ENCODE data around the gene ASF1A. TPM values are rescaled to one million over a fixed set of nuclear protein-coding genes. Genes with fewer than 3 reads are reported as not detected.
A peak's percentile ranks its signal among the peaks of the same experiment; 100 is the strongest.

The ASF1A gene
- total and polyA plus RNA-seq, 9 of the 15 experiments (the other 6 are each of a cell fraction or from before 2014, with no cell fraction given), result 31.5 to 45.3 (median 34.8) TPM

DNA sequence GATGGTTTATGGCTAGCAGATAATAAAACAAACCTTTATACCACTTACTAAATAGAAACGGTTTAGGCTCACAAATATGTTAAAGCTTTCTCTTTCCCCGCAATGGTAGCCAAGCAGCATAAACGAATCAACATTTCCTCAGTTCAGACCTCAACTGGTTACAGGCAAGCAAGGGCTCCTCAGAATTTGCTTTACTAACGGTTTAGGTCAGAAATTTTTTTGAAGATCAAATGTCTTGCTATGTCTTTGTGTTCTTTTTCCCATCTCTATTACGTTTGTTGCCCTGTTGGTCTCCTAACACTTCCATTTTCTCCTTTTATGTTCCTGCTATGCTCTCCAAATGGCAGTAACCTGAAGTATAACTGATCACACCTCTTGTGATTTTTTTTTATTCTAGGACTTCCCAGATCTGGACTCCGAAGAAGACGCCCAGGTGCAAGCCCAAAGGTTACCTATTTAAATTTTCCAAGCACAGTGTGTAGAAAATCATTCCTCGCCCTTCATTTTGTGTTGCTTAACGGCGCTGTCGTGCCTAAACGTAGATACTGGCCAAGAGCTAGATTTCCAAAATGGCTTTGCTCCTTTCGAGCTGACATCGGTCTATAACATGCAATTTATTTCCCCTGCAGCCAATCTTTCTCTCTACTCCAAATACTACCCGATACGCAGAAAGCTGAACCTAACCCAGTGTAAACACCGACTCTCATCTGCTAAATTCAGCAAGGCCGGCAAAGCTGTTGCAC, 717 bp upstream of the ASF1A start (continued):
- no peak for TF ChIP-seq ZNF695 (CRISPR knock-in tag; IDR thresholded peaks at IDR 0.05)
- no peak for TF ChIP-seq RBM17 (IDR thresholded peaks at IDR 0.05; ENCODE audit: borderline replicate concordance, low read depth, low read length)
- TF ChIP-seq RB1 (IDR thresholded peaks at IDR 0.05; ENCODE audit: low read depth), result no peak
- no peak for TF ChIP-seq SMARCC2 (IDR thresholded peaks at IDR 0.05; ENCODE audit: low read depth)
- peak; percentile 43 to 93 (median 49) for TF ChIP-seq YY1 (IDR thresholded peaks at IDR 0.05; ENCODE audit: borderline replicate concordance in 1 of 3, control insufficient read depth in 1 of 3, extremely low read depth in 1 of 3, insufficient read depth in 3 of 3, insufficient read length in 1 of 3, insufficient replicate concordance in 2 of 3, low read depth in 1 of 3, low read length in 2 of 3)
- TF ChIP-seq, protein P1, sequence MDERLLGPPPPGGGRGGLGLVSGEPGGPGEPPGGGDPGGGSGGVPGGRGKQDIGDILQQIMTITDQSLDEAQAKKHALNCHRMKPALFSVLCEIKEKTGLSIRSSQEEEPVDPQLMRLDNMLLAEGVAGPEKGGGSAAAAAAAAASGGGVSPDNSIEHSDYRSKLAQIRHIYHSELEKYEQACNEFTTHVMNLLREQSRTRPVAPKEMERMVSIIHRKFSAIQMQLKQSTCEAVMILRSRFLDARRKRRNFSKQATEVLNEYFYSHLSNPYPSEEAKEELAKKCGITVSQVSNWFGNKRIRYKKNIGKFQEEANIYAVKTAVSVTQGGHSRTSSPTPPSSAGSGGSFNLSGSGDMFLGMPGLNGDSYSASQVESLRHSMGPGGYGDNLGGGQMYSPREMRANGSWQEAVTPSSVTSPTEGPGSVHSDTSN (CRISPR knock-in tag; IDR thresholded peaks at IDR 0.05; ENCODE audit: low read depth), result no peak
- TF ChIP-seq, protein P1 (tag; conservative IDR thresholded peaks at IDR 0.05; ENCODE audit: low read depth), result peak; percentile 68; the same call in 1 of the 2 replicates
- TF ChIP-seq, protein P2, sequence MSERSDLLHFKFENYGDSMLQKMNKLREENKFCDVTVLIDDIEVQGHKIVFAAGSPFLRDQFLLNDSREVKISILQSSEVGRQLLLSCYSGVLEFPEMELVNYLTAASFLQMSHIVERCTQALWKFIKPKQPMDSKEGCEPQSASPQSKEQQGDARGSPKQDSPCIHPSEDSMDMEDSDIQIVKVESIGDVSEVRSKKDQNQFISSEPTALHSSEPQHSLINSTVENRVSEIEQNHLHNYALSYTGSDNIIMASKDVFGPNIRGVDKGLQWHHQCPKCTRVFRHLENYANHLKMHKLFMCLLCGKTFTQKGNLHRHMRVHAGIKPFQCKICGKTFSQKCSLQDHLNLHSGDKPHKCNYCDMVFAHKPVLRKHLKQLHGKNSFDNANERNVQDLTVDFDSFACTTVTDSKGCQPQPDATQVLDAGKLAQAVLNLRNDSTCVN (CRISPR knock-in tag; IDR thresholded peaks at IDR 0.05), result 0 out of 2 replicates have a peak, but pooled peaks have one; percentile 42
- TF ChIP-seq, protein P3, sequence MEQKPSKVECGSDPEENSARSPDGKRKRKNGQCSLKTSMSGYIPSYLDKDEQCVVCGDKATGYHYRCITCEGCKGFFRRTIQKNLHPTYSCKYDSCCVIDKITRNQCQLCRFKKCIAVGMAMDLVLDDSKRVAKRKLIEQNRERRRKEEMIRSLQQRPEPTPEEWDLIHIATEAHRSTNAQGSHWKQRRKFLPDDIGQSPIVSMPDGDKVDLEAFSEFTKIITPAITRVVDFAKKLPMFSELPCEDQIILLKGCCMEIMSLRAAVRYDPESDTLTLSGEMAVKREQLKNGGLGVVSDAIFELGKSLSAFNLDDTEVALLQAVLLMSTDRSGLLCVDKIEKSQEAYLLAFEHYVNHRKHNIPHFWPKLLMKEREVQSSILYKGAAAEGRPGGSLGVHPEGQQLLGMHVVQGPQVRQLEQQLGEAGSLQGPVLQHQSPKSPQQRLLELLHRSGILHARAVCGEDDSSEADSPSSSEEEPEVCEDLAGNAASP (IDR thresholded peaks at IDR 0.05), result no peak
- TF ChIP-seq MTA1 (IDR thresholded peaks at IDR 0.05; ENCODE audit: borderline replicate concordance), result no peak
- TF ChIP-seq, protein P4, sequence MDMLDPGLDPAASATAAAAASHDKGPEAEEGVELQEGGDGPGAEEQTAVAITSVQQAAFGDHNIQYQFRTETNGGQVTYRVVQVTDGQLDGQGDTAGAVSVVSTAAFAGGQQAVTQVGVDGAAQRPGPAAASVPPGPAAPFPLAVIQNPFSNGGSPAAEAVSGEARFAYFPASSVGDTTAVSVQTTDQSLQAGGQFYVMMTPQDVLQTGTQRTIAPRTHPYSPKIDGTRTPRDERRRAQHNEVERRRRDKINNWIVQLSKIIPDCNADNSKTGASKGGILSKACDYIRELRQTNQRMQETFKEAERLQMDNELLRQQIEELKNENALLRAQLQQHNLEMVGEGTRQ (CRISPR knock-in tag; IDR thresholded peaks at IDR 0.05), result no peak
- TF ChIP-seq C11orf30 (IDR thresholded peaks at IDR 0.05; ENCODE audit: low read depth), result no peak
- TF ChIP-seq, protein P5, sequence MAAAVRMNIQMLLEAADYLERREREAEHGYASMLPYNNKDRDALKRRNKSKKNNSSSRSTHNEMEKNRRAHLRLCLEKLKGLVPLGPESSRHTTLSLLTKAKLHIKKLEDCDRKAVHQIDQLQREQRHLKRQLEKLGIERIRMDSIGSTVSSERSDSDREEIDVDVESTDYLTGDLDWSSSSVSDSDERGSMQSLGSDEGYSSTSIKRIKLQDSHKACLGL (CRISPR knock-in tag; IDR thresholded peaks at IDR 0.05; ENCODE audit: borderline replicate concordance, poor library complexity, severe bottlenecking), result no peak
- no peak for TF ChIP-seq CBX1 (IDR thresholded peaks at IDR 0.05; ENCODE audit: low read depth)
- no peak for TF ChIP-seq NONO (IDR thresholded peaks at IDR 0.05; ENCODE audit: low read depth in 2 of 2, low read length in 1 of 2)
- no peak for TF ChIP-seq ZNF354B (CRISPR knock-in tag; IDR thresholded peaks at IDR 0.05)
- no peak for TF ChIP-seq BRD4 (IDR thresholded peaks at IDR 0.05)
- no peak for TF ChIP-seq POLR2A (conservative IDR thresholded peaks at IDR 0.05)
- 0 out of 4 replicates have a peak, but pooled peaks of 1 of the 2 experiments have one; percentile 63 for TF ChIP-seq ARNT (IDR thresholded peaks at IDR 0.05)
- TF ChIP-seq CREBBP (IDR thresholded peaks at IDR 0.05; ENCODE audit: low read depth, low read length), result no peak
